Mesendoderm (in vitro differentiated cells): ENCODE results near the gene PPOX.

Experiments
- DNase-seq: peaks from one replicate; pipeline ENCODE4 v3.0.0; 2013
- H2AK5ac ChIP-seq: 2 replicates; pipeline ENCODE4 v1.6.1; 2013; ENCODE audit warnings: low read length, inconsistent platforms
- H2BK120ac ChIP-seq: 2 replicates; pipeline ENCODE4 v1.6.1; 2013; ENCODE audit warnings: low read depth, mild to moderate bottlenecking, low read length, moderate library complexity, mixed read lengths
- H2BK15ac ChIP-seq: replicated peaks from 2 replicates; pipeline ENCODE4 v1.6.1; 2013; ENCODE audit warnings: low read depth, mild to moderate bottlenecking, moderate library complexity
- H2BK5ac ChIP-seq: 2 replicates; pipeline ENCODE4 v1.6.1; 2013; ENCODE audit warnings: low read length, inconsistent platforms
- H3K18ac ChIP-seq: 2 replicates; pipeline ENCODE4 v1.6.1; 2013; ENCODE audit warnings: mild to moderate bottlenecking, low read length, mixed read lengths
- H3K23ac ChIP-seq: one replicate; pipeline ENCODE4 v1.6.1; 2013; ENCODE audit warnings: low read length
- H3K27ac ChIP-seq: 2 replicates; pipeline ENCODE4 v1.5.1; 2013; ENCODE audit warnings: low read depth, mild to moderate bottlenecking, inconsistent platforms, low read length, moderate library complexity
- H3K27me3 ChIP-seq: 2 replicates; pipeline ENCODE4 v1.6.1; 2013; ENCODE audit warnings: low read length, control low read depth, mild to moderate bottlenecking, inconsistent platforms; ENCODE audit not compliant: insufficient read depth, poor library complexity
- H3K36me3 ChIP-seq: 2 replicates; pipeline ENCODE4 v1.6.1; 2013; ENCODE audit warnings: low read length, inconsistent platforms; ENCODE audit not compliant: control insufficient read depth, insufficient read depth
- H3K4ac ChIP-seq: one replicate; pipeline ENCODE4 v1.6.1; 2013; ENCODE audit warnings: low read depth, mild to moderate bottlenecking, low read length, moderate library complexity
- H3K4me1 ChIP-seq: 2 replicates; pipeline ENCODE4 v1.6.1; 2013; ENCODE audit warnings: low read depth, low read length, inconsistent platforms; ENCODE audit not compliant: control insufficient read depth
- H3K4me2 ChIP-seq: 2 replicates; pipeline ENCODE4 v1.6.1; 2013; ENCODE audit warnings: low read length
- H3K4me3 ChIP-seq: 2 replicates; pipeline ENCODE4 v1.5.1; 2013; ENCODE audit warnings: mild to moderate bottlenecking, low read length
- H3K56ac ChIP-seq: one replicate; pipeline ENCODE4 v1.6.1; 2013; ENCODE audit warnings: low read length
- H3K79me1 ChIP-seq: 2 replicates; pipeline ENCODE4 v1.6.1; 2013; ENCODE audit warnings: low read length, inconsistent platforms
- H3K79me2 ChIP-seq: 2 replicates; pipeline ENCODE4 v1.6.1; 2013; ENCODE audit warnings: mild to moderate bottlenecking, low read length; ENCODE audit not compliant: control insufficient read depth, insufficient read depth
- H3K9ac ChIP-seq: 2 replicates; pipeline ENCODE4 v1.6.1; 2013; ENCODE audit warnings: low read length, inconsistent platforms
- H4K5ac ChIP-seq: one replicate; pipeline ENCODE4 v1.6.1; 2013; ENCODE audit warnings: low read length
- H4K8ac ChIP-seq: one replicate; pipeline ENCODE4 v1.6.1; 2013; ENCODE audit warnings: low read depth, mild to moderate bottlenecking, control low read depth, low read length, moderate library complexity
- WGBS: extraction: QIAGEN DNeasy Blood & Tissue Kit; methylation state at CpG from one replicate; pipeline ENCODE4 v1.1.7; 2013; ENCODE audit warnings: low lambda C conversion rate, missing lambda C conversion rate; ENCODE audit not compliant: insufficient coverage; ENCODE audit errors: extremely low coverage; 5-methylcytosine and 5-hydroxymethylcytosine counted together

Gene PPOX

DNA sequence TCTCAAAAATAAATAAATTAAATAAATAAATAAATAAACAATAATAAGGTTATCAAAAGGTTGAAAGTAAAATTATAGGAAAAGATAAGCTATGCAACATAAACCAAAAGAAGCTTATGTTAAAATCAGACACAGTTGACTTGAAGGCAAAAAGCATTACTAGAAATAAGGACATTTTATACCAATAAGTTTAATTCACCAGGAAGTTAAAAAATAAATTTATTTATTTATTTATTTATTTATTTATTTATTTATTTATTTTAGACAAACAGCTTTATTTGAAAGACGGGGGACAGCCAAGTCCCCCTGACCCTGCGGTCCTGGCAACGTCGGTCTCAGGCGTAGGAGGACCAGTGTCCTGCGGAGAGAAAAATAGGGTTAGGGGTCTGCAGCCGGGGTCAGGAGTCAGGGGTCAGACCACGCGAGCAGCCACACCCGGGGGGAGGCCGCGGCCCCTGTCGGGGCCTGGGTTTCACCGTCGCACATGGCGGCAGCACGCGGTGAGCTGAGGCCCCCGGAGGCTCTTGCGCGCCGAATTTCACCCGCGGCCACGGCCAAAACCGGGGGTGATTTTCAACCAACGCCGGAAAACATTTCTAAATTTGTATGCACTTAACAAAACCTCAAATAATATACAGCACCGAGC is 25.3 kb upstream of the PPOX start:
- Histone ChIP-seq H3K23ac (no peak overlapping the region), H2BK5ac (no peak overlapping the region), H3K79me2 (no peaks in the 10 kb centered on the region), H3K79me1 (no peaks in the 10 kb centered on the region), H3K4me3 (no peak overlapping the region), H4K8ac (no peak overlapping the region), H2BK15ac (no peak overlapping the region), H3K18ac (no peak overlapping the region), H4K5ac (no peak overlapping the region), H3K56ac (no peak overlapping the region), H3K9ac (no peak overlapping the region), H3K4ac (no peak overlapping the region), H3K27ac (no peak overlapping the region), H2BK120ac (no peak overlapping the region), H3K4me1 (no peaks in the 10 kb centered on the region), H2AK5ac (no peak overlapping the region), H3K4me2 (no peak overlapping the region), H3K36me3 (no peaks in the 10 kb centered on the region), H3K27me3 (no peaks in the 10 kb centered on the region)
- DNase-seq, result no peak
- no CpG with 5 or more reads among the region's 29 CpGs for WGBS

DNA sequence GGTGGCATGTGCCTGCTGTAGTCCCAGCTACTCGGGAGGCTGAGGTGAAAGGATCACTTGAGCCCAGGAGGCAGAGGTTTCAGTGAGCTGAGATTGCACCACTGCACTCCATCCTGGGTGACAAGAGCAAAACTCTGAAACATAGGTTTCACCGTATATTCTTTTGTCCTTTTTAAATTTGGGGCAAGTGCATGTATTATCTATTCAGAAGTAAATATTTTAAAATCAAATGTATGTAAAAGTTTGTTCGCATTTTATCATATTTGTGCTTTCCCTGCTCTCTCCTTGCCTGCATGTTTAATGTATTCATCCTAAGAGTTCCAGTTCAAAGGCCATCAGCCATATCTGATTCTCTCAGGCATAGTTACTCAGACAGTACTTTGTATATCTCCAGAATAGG is 20.4 kb upstream of the PPOX start:
- no CpG with 5 or more reads among the region's 3 CpGs for WGBS

DNA sequence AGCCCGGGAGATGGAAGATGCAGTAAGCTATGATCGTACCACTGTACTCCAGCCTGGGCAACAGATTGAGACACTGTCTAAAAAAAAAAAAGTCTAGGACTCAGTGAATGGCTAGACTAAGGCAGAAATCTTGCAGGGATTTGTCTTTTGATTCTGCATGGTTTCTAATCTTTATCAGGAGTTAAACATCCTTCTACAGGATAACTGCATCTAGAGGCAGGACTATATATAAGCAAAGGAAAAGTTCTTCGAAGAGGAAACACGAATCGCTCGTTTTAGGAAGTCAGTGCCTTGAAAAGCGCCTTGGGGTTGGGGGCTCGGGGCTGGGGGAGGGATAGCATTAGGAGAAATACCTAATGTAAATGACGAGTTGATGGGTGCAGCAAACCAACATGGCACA is 13.1 kb upstream of the PPOX start:
- Histone ChIP-seq H3K23ac (no peak overlapping the region), H3K56ac (peak overlapping the region; percentile 0), H3K4me2 (no peak overlapping the region), H3K27me3 (no peaks in the 10 kb centered on the region), H2BK120ac (no peak overlapping the region), H4K8ac (no peak overlapping the region), H2BK5ac (no peak overlapping the region), H3K27ac (no peak overlapping the region), H3K9ac (no peak overlapping the region), H3K36me3 (no peaks in the 10 kb centered on the region), H3K79me1 (no peaks in the 10 kb centered on the region), H3K79me2 (no peaks in the 10 kb centered on the region), H3K4me3 (no peak overlapping the region), H3K4ac (no peak overlapping the region), H3K4me1 (peaks cover 2% of the 10 kb centered on the region), H2AK5ac (no peak overlapping the region), H3K18ac (no peak overlapping the region), H2BK15ac (no peak overlapping the region), H4K5ac (no peak overlapping the region)
- DNase-seq, result no peak
- WGBS, result no CpG with 5 or more reads among the region's 9 CpGs

More for the DNA sequence above, 20.4 kb upstream of the PPOX start:
- Histone ChIP-seq H3K79me1 (no peaks in the 10 kb centered on the region), H3K4me1 (no peaks in the 10 kb centered on the region), H3K23ac (no peak overlapping the region), H4K5ac (no peak overlapping the region), H3K27me3 (no peaks in the 10 kb centered on the region), H3K4ac (no peak overlapping the region), H2BK15ac (no peak overlapping the region), H2AK5ac (no peak overlapping the region), H2BK120ac (no peak overlapping the region), H3K4me3 (no peak overlapping the region), H2BK5ac (no peak overlapping the region), H3K9ac (no peak overlapping the region), H3K4me2 (no peak overlapping the region), H3K18ac (no peak overlapping the region), H4K8ac (no peak overlapping the region), H3K79me2 (no peaks in the 10 kb centered on the region), H3K56ac (no peak overlapping the region), H3K36me3 (no peaks in the 10 kb centered on the region), H3K27ac (no peak overlapping the region)
- DNase-seq, result no peak

DNA sequence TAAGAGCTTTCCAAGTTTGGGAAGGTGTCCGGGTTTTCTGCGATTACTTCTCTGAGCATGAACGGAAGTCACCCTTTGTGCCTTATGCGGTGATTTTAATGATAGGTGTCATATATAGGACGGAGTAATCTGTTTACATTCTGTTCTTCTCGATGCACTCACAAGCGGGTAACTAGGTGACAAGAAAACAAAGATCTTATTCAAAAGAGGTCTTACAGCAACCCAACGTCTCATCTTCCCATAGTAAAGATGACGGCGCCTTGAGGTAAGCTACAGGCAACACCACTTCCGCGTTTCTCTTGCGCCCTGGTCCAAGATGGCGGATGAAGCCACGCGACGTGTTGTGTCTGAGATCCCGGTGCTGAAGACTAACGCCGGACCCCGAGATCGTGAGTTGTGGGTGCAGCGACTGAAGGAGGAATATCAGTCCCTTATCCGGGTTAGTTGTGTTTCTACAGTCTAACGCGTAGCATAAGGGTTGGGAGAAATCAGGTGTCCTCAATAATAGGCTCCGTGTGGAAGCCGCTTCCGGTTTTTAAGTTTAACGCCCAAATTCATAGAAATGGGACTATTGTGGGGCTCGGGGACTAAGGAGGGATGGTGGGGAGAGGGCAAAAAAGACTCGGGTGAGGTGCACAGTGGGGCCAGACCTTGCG is 12.4 kb upstream of the PPOX start, which contains the start of gene UFC1:
TSS of gene UFC1 (plus strand) at position 297 of the 656 bp plus-strand sequence. CDS start at position 317, 20 bp downstream.
- H3K4ac ChIP-seq, result peak within 1 kb of the TSS; percentile 7
- H3K18ac ChIP-seq, result peak within 1 kb of the TSS; percentile 77
- peak within 1 kb of the TSS; percentile 79 for H3K9ac ChIP-seq
- peak within 1 kb of the TSS; percentile 95 for H3K56ac ChIP-seq
- H3K36me3 ChIP-seq, result no peaks in the 10 kb centered on the region
- H2BK120ac ChIP-seq, result no peak within 1 kb of the TSS
- peak within 1 kb of the TSS; percentile 91 for H4K8ac ChIP-seq
- H3K23ac ChIP-seq, result no peak within 1 kb of the TSS
- peak within 1 kb of the TSS; percentile 64 for H4K5ac ChIP-seq
- H3K79me2 ChIP-seq, result no peaks in the 10 kb centered on the region
- H3K27ac ChIP-seq, result peak within 1 kb of the TSS; percentile 28
- H2BK15ac ChIP-seq, result no peak within 1 kb of the TSS
- no peak within 1 kb of the TSS for H2AK5ac ChIP-seq
- DNase-seq, result peak; percentile 95
- H3K79me1 ChIP-seq, result no peaks in the 10 kb centered on the region
- WGBS, result no CpG with 5 or more reads among the region's 33 CpGs
- H3K4me2 ChIP-seq, result peak within 1 kb of the TSS; percentile 47
- peaks cover 2% of the 10 kb centered on the region for H3K4me1 ChIP-seq
- no peaks in the 10 kb centered on the region for H3K27me3 ChIP-seq
- peak within 1 kb of the TSS; percentile 84 for H2BK5ac ChIP-seq
- peak within 1 kb of the TSS; percentile 59 for H3K4me3 ChIP-seq

DNA sequence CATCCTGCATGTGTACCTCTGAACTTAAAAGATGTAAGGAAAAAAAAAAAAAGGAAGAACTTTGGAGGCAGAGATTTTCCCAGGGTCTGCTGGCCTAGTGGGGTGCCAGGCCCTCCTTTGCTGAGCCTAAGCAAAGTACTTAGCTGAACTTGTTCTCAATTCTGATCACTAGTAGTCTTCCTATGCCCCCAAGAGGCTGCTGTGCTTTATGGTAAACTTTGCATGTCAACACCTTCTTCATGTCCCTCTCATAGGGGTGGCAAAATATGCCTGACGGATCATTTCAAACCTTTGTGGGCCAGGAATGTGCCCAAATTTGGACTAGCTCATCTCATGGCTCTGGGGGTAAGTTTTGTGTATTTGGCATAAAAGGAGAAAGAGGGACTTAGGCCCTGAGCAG is 8.4 kb upstream of the PPOX start:
- H3K79me1 ChIP-seq, result peaks cover 5% of the 10 kb centered on the region
- no peak overlapping the region for H3K4me2 ChIP-seq
- H3K4ac ChIP-seq, result no peak overlapping the region
- H3K4me3 ChIP-seq, result no peak overlapping the region
- no peaks in the 10 kb centered on the region for H3K79me2 ChIP-seq
- no peak overlapping the region for H2AK5ac ChIP-seq
- H3K36me3 ChIP-seq, result no peaks in the 10 kb centered on the region
- no peak overlapping the region for H3K23ac ChIP-seq
- no peak overlapping the region for H3K27ac ChIP-seq
- peaks cover 4% of the 10 kb centered on the region for H3K4me1 ChIP-seq
- no peak overlapping the region for H4K8ac ChIP-seq
- no peak overlapping the region for H2BK5ac ChIP-seq
- WGBS, result no CpG with 5 or more reads among the region's 1 CpG
- no peak overlapping the region for H3K56ac ChIP-seq
- H3K18ac ChIP-seq, result no peak overlapping the region
- no peak overlapping the region for H2BK15ac ChIP-seq
- no peak for DNase-seq
- no peak overlapping the region for H4K5ac ChIP-seq
- no peaks in the 10 kb centered on the region for H3K27me3 ChIP-seq
- no peak overlapping the region for H3K9ac ChIP-seq
- no peak overlapping the region for H2BK120ac ChIP-seq
